Peyer's patch (tissue), 4 donors: ENCODE measurements around the gene NNT. TPM values are rescaled to one million over a fixed set of nuclear protein-coding genes. Genes with fewer than 3 reads are reported as not detected.
"Not testable (repeated sequence)": the region's sequence is repeated elsewhere in the genome, so short reads cannot be mapped to it uniquely, and the experiment has no call there.

Experiments used
- DNase-seq, 3 donors: peaks; one replicate each; pipeline ENCODE4 v3.0.0-alpha.2; 2017 to 2019
- H3K27ac ChIP-seq, 4 donors: fragments of 200-600 bp; sonication (generic); one replicate each; pipeline ENCODE4 v1.5.1; 2016 to 2019
- H3K27me3 ChIP-seq, 2 donors: fragments of 200-600 bp; sonication (generic); one replicate each; pipeline ENCODE4 v1.5.1; 2019
- H3K36me3 ChIP-seq, 3 donors: fragments of 200-600 bp; sonication (generic); one replicate each; pipeline ENCODE4 v1.5.1; 2016 to 2019
- H3K4me1 ChIP-seq, 4 donors: fragments of 200-600 bp; sonication (generic); one replicate each; pipeline ENCODE4 v1.5.1; 2016 to 2019
- H3K4me3 ChIP-seq, 4 donors: fragments of 200-600 bp; sonication (generic); 1 replicate in 3 of 4; 2 replicates in 1 of 4; pipeline ENCODE4 v1.5.1; 2016 to 2019; ENCODE audit warnings: mild to moderate bottlenecking in 1 of 4
- H3K9me3 ChIP-seq, 4 donors: fragments of 200-600 bp; sonication (generic); one replicate each; pipeline ENCODE4 v1.5.1; 2016 to 2019; ENCODE audit warnings: mild to moderate bottlenecking in 1 of 4
- POLR2A ChIP-seq, 2 donors: fragments of 450-650 bp; IDR thresholded peaks; one replicate each; pipeline ENCODE4 v1.5.1; 2017; ENCODE audit warnings: antibody characterized with exemption in 2 of 2, mild to moderate bottlenecking in 2 of 2, moderate library complexity in 2 of 2
- total RNA-seq, 4 donors: library from RNA; depleted of rRNA; stranded (reverse); fragments of >200 nt; gene quantifications; one replicate each; pipeline ENCODE4 v1.1.0, GENCODE V29; 2016
- TF ChIP-seq, protein P1 (sequence below), 6 experiments: fragments of 450-650 bp in 4 of 6; fragments of 200-600 bp in 2 of 6; sonication (generic) in 1 of 6; IDR thresholded peaks; one replicate each; pipeline ENCODE4 v1.5.1; 2017 to 2019; ENCODE audit warnings: antibody characterized with exemption in 6 of 6, mild to moderate bottlenecking in 3 of 6, moderate library complexity in 1 of 6

NNT gene
- 10 to 100 TPM; 30.5 to 59.7 (median 44.5) TPM for total RNA-seq

DNA sequence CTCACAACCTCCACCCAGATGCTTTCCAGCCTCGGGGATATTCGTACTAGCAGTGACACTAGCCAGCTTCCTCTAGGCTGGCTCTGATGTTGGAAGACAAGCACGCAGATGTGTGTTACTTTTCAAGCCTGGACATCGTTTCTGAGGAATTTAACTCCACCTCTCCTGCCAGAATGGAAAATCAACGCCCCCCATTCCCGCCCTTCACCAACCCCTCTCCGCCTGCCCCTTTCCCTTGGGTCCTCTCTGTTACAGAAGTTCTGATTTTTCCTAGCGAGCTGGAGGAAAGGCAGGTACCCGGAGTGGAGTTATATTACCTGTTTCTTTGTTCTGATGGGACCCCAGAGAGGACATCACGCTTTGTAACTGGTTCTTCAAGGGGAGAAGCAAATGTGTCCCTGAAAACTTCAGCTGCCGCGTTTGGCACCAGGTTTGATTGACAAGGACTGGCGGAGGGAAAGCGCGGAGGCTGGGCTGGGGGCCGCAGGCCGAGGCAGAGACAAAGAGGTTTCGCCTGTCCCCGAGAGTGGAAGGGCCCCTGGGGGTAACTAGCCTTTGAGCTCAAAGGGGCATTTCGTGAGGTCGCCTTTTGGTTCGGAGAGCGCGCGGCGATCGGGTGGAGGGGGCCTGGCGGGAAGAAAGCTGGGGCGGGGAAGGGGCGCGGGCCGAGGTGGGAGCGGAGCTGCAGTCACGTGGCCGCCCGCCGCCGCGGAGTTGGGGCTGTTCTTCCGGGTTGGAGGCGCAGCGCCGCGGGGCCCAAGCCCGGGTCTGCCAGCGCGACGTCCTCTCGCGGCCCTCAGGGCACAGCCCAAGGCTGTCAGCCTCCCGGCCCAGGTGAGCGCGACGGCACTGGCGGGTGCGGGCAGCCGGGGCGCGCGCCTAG lies at the start of gene NNT:
NNT (plus strand) TSS at position 720 of the 883 bp plus-strand sequence. CDS start 6,016 bp downstream, outside the sequence.
- H3K9me3 ChIP-seq = no peaks in the 10 kb centered on the region
- no peaks in the 10 kb centered on the region for H3K27me3 ChIP-seq
- peak within 1 kb of the TSS; percentile 61 to 86 (median 79) for H3K4me3 ChIP-seq

DNA sequence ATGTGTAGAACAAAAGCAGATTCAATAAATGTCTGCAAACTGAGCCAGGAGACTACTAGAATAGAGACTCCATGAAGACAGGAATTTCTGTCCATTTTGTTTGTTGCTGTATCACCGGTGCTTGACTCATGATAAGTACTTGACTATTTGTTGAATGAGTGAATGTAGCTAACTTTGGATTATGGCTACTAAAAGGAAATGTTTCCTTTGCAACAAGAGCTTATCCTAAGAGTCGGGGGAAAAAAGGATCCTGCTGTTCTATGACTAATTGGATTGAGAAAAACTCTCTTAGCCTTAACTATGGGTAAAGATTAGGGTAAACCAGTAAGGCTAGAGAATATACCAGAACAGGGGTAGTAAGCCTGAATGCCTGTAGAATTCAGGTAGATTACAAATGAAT lies 49.6 kb upstream of the NNT start:
- Histone ChIP-seq H3K4me3 (no peak overlapping the region), H3K9me3 (no peaks in the 10 kb centered on the region)

More for the DNA sequence above, at the start of gene NNT:
- no peaks in the 10 kb centered on the region for H3K36me3 ChIP-seq
- DNase-seq = peak; percentile 85 to 91 (median 89)
- peaks cover 0 to 15% (median 6%) of the 10 kb centered on the region in 4 donors for H3K4me1 ChIP-seq
- TF ChIP-seq, protein P1, sequence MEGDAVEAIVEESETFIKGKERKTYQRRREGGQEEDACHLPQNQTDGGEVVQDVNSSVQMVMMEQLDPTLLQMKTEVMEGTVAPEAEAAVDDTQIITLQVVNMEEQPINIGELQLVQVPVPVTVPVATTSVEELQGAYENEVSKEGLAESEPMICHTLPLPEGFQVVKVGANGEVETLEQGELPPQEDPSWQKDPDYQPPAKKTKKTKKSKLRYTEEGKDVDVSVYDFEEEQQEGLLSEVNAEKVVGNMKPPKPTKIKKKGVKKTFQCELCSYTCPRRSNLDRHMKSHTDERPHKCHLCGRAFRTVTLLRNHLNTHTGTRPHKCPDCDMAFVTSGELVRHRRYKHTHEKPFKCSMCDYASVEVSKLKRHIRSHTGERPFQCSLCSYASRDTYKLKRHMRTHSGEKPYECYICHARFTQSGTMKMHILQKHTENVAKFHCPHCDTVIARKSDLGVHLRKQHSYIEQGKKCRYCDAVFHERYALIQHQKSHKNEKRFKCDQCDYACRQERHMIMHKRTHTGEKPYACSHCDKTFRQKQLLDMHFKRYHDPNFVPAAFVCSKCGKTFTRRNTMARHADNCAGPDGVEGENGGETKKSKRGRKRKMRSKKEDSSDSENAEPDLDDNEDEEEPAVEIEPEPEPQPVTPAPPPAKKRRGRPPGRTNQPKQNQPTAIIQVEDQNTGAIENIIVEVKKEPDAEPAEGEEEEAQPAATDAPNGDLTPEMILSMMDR (IDR thresholded peaks at IDR 0.05) = no peak
- peak in 1 of 2 donors; percentile 32 for TF ChIP-seq POLR2A (IDR thresholded peaks at IDR 0.05)
- H3K27ac ChIP-seq = peak within 1 kb of the TSS; percentile 65 to 85 (median 79)

DNA sequence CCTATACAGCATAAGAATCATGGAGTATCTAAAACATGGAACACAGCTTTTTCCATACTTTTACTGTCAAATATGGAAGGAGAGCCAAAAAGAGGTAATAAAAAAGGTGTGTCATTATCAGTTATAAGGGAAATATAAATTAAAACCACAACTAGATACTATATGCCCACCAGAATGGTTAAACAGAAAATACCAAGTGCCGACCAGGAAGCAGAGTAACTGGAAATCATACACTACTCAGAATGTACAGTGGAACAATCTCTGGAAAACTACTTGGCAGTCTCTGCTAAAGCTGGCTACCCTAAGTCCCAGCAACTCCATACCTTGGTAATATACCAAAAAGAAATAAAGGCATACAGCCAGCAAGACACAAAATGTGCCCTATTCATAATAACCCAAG lies 48.5 kb upstream of the NNT start:
- H3K4me1 ChIP-seq = peaks cover 0 to 32% (median 2%) of the 10 kb centered on the region in 4 donors
- H3K9me3 ChIP-seq = no peaks in the 10 kb centered on the region
- DNase-seq = no peak
- no peak overlapping the region for H3K4me3 ChIP-seq
- TF ChIP-seq, protein P1 (IDR thresholded peaks at IDR 0.05) = no peak
- no peaks in the 10 kb centered on the region for H3K27me3 ChIP-seq
- no peak overlapping the region for H3K27ac ChIP-seq
- H3K36me3 ChIP-seq = peaks cover 0 to 4% (median 0%) of the 10 kb centered on the region in 3 donors

More for the DNA sequence above, 49.6 kb upstream of the NNT start:
- H3K27ac ChIP-seq = no peak overlapping the region
- peaks cover 0 to 32% (median 2%) of the 10 kb centered on the region in 4 donors for H3K4me1 ChIP-seq
- no peaks in the 10 kb centered on the region for H3K27me3 ChIP-seq
- DNase-seq = no peak
- TF ChIP-seq, protein P1 (IDR thresholded peaks at IDR 0.05) = no peak
- no peak for TF ChIP-seq POLR2A (IDR thresholded peaks at IDR 0.05)
- H3K36me3 ChIP-seq = peaks cover 0 to 10% (median 0%) of the 10 kb centered on the region in 3 donors

DNA sequence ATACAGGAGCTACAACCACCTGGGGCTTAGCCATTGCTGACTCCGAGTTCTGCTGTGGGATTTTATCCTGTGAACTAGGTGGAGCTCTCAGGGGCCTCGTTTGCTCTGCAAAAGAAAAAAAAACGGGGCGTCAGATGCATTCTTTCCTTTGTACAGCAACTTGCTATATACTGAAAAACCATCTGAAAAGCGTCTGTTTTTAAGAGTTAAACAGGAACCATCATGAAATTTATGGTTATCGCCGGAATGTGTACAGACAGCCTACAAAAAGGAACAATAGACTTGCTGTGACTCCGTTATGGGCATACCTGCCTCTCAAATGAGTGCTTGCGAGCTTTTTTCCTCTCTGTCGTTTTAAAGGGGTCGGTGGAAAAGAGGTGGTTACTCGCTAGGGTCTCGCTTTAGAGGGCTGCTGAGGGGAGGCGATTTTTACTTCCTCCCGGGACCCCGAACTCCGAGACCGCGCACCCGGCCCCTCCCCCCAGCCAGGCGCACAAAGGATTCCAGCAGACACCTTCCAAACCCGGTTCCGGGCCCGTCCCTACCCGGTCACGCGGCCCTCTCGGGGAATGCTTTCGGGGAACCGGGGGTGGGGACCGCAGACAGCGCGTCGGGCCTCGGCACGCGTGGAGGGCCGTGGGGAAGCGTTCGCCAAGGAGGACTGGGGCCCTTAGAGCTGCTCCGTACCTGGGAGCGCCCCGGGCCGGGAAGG lies 46.9 kb upstream of the NNT start:
- peak overlapping the region; percentile 90 to 96 (median 95) for H3K27ac ChIP-seq
- DNase-seq = peak; percentile 66 to 75 (median 71)
- TF ChIP-seq POLR2A (IDR thresholded peaks at IDR 0.05) = no peak
- TF ChIP-seq, protein P1 (IDR thresholded peaks at IDR 0.05) = no peak
- H3K36me3 ChIP-seq = no peaks in the 10 kb centered on the region
- H3K9me3 ChIP-seq = no peaks in the 10 kb centered on the region
- H3K4me1 ChIP-seq = peaks cover 0 to 32% (median 2%) of the 10 kb centered on the region in 4 donors
- peak overlapping the region; percentile 73 to 94 (median 86) for H3K4me3 ChIP-seq
- H3K27me3 ChIP-seq = no peaks in the 10 kb centered on the region

DNA sequence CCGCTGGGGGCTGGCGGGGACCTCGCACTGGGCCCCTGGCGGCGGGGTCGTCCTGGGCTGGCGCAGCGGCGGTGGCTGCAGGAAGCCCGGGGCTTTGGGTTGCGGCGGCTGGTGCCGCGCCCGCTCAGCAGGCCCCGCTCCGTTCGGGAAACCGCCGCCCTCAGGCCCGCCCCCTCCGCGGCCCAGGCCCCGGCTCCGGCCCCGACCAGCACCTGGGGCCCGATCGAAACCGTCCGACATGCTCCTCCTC lies 46.4 kb upstream of the NNT start:
- Histone ChIP-seq H3K4me1 (peaks cover 0 to 32% (median 2%) of the 10 kb centered on the region in 4 donors), H3K27ac (peak overlapping the region; percentile 90 to 96 (median 95)), H3K4me3 (peak overlapping the region; percentile 73 to 94 (median 86))
- DNase-seq, H3K36me3 ChIP-seq, H3K9me3 ChIP-seq, H3K27me3 ChIP-seq: not testable (repeated sequence)
